Stimulated activated CD8-positive, alpha-beta memory T cell treated with anti-CD3 and anti-CD28 coated beads, Interleukin-15, amount 100 ng/mL, for 48 hours (primary cell): ENCODE data around the gene CLOCK.

Experiments
- DNase-seq, 2 donors: peaks; one replicate each; pipeline ENCODE4 v3.0.0-alpha.2; 2020; ENCODE audit warnings: low read depth in 2 of 2

Gene CLOCK

DNA sequence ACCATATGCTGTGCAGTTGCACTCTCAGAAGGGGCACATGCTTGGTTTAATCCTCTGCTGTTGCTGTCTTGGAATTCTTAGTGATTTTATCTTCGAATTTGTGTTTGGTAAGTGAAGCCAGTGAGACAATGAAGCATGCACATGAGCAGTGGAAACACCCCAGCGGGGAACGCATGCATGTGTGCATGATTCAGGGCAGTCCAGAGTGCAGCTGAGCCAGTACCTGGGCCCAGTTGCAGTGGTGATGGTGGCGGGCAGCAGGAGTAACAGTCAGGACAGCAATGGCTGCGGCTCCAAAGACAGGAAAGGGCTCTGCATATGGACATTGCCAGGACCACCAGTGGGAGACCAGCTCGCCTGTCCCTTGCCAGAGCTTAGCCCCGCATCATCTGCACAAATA is 165.2 kb downstream of the CLOCK start:
- DNase-seq = no peak

DNA sequence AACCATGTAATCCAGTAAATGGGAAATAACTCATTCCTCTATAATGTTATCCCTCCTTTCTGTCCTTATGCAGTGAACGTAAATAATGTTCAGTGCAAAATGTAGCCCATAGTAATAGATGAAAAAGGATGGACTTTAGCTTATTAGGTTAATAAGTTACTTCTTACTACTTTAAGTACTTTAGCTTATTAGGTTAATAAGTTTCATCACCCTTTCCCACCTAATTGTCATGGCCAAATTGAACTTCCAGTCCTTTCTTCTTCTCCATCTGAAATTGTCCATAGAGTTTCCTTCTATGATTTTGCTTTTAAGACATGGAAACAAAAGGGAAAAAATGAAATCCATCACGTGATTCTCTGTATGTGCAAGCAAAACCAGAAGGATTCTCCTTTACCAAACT is 166.1 kb downstream of the CLOCK start:
- no peak for DNase-seq

DNA sequence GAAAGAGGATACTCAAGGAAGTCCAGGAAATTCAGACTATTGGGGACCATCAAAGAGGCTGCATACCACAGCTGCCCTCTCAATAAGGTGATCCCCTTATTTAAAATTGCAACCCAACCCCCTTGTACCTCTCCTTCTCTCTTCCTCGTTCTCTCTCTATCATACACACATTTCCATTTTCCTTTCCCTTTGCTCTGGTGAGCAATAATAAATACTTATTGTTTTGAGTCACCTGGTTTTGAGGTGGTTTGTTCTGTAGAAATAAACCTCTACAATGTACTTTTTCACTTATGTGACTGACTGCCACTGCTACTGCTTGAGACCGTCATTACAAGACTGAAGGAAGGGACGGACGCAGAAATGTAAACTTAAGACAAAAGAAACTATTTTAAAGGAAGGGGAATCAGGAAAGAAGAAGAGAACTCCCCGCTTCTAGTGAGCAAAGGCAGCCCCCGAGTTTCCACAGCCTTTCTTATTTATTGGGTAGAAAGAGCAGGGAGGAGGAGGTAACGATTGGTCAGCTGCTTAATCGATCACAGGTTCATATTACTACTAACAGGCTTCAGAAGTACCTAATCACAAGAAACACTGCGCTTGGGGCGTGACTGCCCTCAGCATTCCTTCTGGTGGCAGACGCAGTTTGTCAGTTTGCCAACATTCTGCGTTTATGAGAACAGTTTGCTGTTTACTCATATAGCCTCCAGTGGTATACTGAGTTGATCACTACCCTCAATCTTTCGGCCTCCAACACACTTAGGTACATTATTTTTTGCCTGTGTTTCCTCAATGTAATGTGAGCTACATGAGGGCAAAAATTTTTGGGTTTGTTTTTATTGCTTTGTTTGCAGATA is 167.9 kb downstream of the CLOCK start:
- no peak for DNase-seq
